HG03460 (cell line): Measurements from ENCODE around the gene TTC39B.
A peak's percentile ranks its signal among the peaks of the same experiment; 100 is the strongest.
"Not testable (repeated sequence)": the region's sequence is repeated elsewhere in the genome, so short reads cannot be mapped to it uniquely, and the experiment has no call there.

Source experiments
- ATAC-seq: cut with Tn5 transposase; IDR thresholded peaks from one replicate; pipeline ENCODE4 v1.9.1; 2021; ENCODE audit not compliant: unreplicated experiment

TTC39B gene

GRCh38 chr9:15306757-15307522 is at the start of gene TTC39B:
TSS of gene TTC39B (minus strand) at chr9:15307216. CDS start at chr9:15307125, 91 bp downstream.
- peak; percentile 95 for ATAC-seq

- no peak for ATAC-seq
Measured at GRCh38 chr9:15355669-15356068, 48.7 kb upstream of the TTC39B start.

DNA sequence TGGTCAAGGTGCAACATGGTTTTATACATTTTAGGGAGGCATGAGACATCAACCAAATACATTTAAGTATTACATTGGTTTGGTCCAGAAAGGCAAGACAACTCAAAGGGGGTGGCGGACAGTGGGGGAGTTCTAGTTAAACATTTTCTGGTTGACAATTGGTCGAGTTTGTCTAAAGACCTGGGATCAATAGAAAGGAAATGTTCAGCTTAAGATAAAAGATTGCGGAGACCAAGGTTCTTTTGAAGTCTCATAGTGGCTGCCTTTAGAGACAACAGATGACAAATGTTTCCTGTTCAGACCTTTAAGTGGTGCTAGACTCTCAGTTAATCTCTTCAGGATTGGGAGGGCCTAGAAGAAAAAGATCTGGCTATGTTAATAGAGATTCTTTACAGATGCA is 47.7 kb upstream of the TTC39B start:
- no peak for ATAC-seq

DNA sequence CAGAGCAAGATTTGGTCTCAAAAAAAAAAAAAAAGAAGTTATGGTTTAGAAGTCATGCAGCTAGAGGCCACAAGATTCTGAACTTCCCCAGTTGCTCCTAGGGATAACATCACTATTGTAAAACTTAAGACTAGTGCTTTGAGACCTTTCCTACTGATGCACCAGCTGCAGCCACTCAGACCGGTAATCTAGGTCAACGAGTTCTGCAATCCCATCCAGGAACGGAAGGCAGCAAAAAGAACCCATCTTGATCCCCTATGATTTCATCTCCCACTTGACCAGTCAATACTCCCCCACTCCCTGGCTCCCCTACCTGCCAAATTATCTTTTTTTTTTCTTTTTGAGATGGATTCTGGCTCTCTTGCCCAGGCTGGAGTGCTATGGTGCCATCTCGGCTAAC is 46.9 kb upstream of the TTC39B start:
- ATAC-seq = no peak

- ATAC-seq = no peak
Measured at GRCh38 chr9:15352306-15352705, 45.3 kb upstream of the TTC39B start.

GRCh38 chr9:15349892-15350761 is 43.1 kb upstream of the TTC39B start:
- ATAC-seq = no peak

DNA sequence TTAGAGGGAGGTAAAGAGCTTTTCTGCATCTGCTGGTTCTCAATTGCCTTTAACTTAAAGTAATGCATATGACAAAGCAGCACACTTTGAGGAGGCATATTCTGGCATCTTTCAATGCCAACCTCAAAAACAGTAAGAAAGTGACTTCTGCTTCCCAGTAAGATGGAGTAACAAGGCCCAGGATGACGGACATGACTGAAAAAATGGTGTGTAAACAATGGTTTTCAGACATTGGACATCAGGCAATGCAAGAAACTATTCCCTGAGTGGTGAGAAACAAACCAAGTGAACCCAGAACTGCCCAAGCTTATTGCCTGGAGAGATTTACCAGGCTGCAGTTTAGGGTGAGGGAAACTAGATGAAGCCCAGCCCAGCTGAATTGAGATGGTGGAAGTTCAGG is 39.8 kb upstream of the TTC39B start:
- ATAC-seq = no peak

DNA sequence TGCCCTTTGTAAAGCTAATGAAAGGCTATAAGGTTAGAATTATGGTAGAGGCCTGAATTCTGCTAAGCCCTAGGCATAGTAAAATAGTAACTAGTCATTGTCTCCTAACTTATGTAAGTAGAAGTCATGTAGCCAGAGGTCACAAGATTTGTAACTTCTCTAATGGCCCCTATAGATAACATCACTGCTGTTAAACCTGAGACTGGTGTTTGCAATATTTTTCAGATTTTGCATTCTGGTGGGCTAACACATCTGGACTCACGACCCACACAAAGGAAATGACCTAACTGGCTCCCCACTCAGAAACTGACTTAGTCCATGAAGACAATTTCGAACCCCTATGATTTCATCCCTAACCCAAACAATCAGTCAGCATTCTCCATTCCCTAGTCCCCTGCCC is 37.2 kb upstream of the TTC39B start:
- no peak for ATAC-seq

DNA sequence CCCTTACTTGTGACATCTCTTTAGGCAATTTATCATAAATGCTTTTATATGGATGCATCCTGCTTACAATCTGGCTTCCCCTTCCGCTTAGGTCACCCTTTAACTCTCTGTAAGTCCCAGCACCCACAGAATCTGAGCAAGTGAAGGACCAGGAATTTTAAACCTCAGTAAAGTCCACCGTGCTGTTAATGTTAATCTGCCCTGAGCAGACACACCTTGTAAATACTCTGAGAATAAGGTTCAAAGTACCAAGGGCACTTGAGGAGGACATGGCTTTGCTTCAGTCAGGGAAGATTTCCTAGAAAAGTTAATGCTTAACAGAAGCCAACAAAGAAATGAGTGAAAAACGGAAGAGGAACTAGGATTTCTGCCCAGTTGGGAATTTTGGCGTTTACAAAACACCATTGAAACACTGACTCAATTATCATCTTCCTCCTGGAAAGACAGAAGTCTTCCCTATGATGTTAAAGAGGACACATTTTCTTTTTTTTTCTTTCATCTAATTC is 26.4 kb upstream of the TTC39B start:
- ATAC-seq = no peak

DNA sequence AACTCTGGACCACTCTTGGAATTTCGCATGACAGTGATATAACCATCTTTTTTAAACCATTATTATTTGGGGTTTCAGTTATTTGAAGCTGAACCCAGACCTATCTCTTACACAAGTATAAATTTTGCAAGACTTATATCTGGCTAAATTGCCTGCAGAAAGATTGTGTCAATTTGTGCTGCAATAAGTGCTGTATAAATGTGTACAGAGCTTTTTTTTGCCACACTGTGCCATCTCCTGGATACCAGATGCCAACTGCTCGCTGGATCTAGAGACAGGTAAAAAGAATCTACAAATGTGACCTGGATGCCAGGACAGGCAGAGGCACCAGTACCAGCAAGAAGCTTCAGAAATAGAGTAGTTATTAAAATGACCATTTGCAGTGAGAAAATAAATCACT is 25.9 kb upstream of the TTC39B start:
- ATAC-seq = no peak

- ATAC-seq = no peak
Measured at GRCh38 chr9:15329539-15330109, 22.6 kb upstream of the TTC39B start.

DNA sequence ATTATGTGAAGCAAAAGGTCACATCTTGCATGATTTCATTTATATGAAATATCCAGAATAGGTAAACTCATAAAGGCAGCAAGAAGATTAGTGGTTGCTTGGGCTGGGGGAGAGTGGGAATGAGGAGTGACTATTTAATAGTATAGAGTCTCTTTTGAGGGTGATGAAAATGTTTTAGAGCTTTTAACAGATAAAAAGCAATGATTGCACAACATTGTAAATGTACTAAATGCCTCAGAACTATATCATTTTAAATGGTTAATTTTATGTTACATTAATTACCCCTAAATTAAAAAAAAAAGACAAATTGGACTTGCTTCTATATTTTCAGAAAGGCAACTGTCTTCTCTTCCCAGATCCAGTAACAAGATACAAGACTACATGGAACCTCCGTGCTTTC is 21.9 kb upstream of the TTC39B start:
- no peak for ATAC-seq

- not testable (repeated sequence) for ATAC-seq
Measured at GRCh38 chr9:15322695-15323094, 15.7 kb upstream of the TTC39B start.

- ATAC-seq = not testable (repeated sequence)
Measured at GRCh38 chr9:15319661-15320060, 12.6 kb upstream of the TTC39B start.

GRCh38 chr9:15317836-15318235 is 10.8 kb upstream of the TTC39B start:
- ATAC-seq = no peak

DNA sequence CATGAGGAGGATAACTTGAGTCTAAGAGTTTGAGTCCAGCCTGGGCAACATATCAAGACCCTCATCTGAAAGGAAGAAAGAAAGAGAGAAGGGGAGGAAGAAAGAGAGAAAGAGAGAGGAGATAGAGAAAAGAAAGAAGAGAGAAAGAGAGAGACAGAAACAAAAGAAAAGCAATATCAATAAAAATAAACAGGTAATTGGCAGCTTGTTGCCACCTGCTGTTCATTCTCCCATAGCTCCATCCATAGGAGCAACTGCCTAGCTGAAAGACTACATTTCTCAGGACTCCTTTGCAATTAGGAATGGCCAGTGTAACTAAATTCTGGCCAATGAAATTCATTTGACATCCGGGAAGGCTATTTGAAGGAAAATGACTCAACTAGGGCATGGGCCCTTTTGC is 4.6 kb upstream of the TTC39B start:
- ATAC-seq = no peak

- no peak for ATAC-seq
Measured at GRCh38 chr9:15310107-15310850, 3.3 kb upstream of the TTC39B start.

DNA sequence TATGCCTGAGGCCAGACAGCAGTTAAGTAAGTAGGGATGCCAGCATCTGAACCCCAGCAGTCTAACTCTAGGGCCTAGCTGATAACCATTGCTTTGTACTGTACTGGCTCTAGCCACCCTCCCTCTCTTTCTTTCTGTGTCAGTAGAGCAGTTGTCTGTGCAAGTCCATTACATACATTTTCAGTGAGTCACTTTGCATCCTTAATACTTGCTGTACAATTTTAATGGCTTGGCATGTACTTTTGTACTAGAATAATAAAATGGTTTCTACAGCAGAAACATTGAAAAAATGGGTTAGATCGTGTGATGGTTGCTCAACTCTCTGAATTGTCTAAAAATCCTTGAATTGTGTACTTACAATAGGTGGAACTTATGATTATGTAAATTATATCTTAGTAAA is 1.5 kb upstream of the TTC39B start:
- no peak for ATAC-seq

- ATAC-seq = peak; percentile 17
Measured at GRCh38 chr9:15307523-15307841, 466 bp upstream of the TTC39B start.

GRCh38 chr9:15306068-15306756 is 804 bp downstream of the TTC39B start:
- ATAC-seq = peak; percentile 25

GRCh38 chr9:15305470-15305869 is 1.5 kb downstream of the TTC39B start:
- no peak for ATAC-seq
